ENCODE measurements around the gene SHISA6.

DNA sequence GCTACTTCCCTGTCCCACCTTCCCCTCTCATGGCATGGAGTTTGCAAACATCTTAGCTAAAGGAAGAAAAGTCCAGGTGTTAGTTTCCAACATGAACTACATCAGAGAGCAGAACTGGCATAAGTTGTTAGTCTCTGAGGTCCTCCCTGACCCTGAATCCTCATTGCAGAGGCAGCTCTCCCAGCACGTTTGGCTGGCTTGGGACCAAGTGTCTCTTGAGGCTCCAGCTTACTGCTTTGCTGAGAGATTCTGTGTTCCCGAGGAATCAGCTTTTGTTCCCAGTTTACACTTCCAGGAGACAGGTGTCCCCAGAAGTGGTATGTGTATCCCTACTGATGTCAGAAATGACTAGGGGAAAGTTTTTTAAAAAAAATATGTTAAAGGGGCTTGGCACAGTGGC is 371.9 kb downstream of the SHISA6 start:
- TF ChIP-seq EZH2 (IDR thresholded peaks at IDR 0.05; ENCODE audit: borderline replicate concordance, low read length): no peak
- TF ChIP-seq, protein P1, sequence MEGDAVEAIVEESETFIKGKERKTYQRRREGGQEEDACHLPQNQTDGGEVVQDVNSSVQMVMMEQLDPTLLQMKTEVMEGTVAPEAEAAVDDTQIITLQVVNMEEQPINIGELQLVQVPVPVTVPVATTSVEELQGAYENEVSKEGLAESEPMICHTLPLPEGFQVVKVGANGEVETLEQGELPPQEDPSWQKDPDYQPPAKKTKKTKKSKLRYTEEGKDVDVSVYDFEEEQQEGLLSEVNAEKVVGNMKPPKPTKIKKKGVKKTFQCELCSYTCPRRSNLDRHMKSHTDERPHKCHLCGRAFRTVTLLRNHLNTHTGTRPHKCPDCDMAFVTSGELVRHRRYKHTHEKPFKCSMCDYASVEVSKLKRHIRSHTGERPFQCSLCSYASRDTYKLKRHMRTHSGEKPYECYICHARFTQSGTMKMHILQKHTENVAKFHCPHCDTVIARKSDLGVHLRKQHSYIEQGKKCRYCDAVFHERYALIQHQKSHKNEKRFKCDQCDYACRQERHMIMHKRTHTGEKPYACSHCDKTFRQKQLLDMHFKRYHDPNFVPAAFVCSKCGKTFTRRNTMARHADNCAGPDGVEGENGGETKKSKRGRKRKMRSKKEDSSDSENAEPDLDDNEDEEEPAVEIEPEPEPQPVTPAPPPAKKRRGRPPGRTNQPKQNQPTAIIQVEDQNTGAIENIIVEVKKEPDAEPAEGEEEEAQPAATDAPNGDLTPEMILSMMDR (conservative IDR thresholded peaks at IDR 0.05 in 1 of 2, IDR thresholded peaks at IDR 0.05 in 1 of 2; ENCODE audit: extremely low read depth in 1 of 2, insufficient read depth in 1 of 2, low read depth in 1 of 2, low read length in 2 of 2): no peak

Data from mammary epithelial cell (primary cell).